A673 (cell line): Measurements from ENCODE around the gene ERCC6L2.

Experiments
- CTCF ChIP-seq: fragments of 300-800, 200-600 bp; sonication (generic); conservative IDR thresholded peaks from 2 replicates; pipeline ENCODE4 v1.5.1; 2017; ENCODE audit warnings: low read depth, mild to moderate bottlenecking, antibody characterized with exemption, low read length, moderate library complexity, mixed read lengths
- EZH2 ChIP-seq: fragments of 200-600 bp; sonication (generic); IDR thresholded peaks from 2 replicates; pipeline ENCODE4 v1.6.1; 2017; ENCODE audit warnings: borderline replicate concordance, low read depth, mild to moderate bottlenecking, mixed read lengths, antibody characterized with exemption, low read length; ENCODE audit not compliant: poor library complexity, severe bottlenecking

DNA sequence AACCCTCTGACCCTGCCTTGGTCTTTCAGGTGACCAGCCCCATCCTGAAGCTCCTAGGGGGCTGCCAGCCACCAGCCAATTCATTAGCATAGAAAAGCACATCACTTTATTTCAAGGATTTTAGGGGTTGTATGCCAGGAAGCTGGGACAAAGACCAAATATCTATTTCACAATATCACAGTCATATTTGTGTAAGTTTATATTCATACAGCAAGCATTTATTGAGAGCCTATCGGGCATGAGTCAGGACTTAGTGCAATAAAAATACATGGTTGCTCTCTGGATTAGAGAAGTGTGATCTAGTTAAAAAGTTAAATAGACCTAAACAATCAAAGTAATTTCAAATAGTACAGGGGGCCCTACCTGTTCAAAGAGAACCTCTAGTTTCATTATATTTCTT lies 113.8 kb downstream of the ERCC6L2 start:
- no peak for TF ChIP-seq CTCF
- no peak for TF ChIP-seq EZH2
